ENCODE measurements around the gene OPTC. TPM values are rescaled to one million over a fixed set of nuclear protein-coding genes. Genes with fewer than 3 reads are reported as not detected.

OPTC gene
- total and polyA plus RNA-seq, 2 of the 8 experiments (the other 6 are each of a cell fraction or from before 2014, with no cell fraction given) = 1.1 to 4.0 TPM

DNA sequence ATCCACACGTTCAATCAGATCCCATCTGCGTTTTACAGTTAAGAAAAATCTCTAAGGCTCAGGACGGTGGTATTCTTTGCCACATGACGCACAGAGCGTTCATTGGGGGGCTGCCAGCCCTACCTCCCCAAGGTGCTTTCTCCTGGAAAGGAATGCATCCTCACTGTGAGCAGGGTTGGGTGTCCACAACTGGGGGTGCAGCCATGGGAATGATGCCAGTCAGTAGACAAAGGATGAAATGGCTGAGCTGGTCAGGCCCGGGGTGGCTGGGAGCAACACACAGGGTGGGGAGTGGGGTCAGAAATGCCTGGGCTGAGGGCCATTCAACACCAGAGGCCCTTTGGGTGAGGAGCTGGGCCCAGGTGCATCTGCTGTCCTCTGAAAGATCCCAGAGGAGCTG, 25.9 kb downstream of the OPTC start (continued):
- TF ChIP-seq, protein P1, sequence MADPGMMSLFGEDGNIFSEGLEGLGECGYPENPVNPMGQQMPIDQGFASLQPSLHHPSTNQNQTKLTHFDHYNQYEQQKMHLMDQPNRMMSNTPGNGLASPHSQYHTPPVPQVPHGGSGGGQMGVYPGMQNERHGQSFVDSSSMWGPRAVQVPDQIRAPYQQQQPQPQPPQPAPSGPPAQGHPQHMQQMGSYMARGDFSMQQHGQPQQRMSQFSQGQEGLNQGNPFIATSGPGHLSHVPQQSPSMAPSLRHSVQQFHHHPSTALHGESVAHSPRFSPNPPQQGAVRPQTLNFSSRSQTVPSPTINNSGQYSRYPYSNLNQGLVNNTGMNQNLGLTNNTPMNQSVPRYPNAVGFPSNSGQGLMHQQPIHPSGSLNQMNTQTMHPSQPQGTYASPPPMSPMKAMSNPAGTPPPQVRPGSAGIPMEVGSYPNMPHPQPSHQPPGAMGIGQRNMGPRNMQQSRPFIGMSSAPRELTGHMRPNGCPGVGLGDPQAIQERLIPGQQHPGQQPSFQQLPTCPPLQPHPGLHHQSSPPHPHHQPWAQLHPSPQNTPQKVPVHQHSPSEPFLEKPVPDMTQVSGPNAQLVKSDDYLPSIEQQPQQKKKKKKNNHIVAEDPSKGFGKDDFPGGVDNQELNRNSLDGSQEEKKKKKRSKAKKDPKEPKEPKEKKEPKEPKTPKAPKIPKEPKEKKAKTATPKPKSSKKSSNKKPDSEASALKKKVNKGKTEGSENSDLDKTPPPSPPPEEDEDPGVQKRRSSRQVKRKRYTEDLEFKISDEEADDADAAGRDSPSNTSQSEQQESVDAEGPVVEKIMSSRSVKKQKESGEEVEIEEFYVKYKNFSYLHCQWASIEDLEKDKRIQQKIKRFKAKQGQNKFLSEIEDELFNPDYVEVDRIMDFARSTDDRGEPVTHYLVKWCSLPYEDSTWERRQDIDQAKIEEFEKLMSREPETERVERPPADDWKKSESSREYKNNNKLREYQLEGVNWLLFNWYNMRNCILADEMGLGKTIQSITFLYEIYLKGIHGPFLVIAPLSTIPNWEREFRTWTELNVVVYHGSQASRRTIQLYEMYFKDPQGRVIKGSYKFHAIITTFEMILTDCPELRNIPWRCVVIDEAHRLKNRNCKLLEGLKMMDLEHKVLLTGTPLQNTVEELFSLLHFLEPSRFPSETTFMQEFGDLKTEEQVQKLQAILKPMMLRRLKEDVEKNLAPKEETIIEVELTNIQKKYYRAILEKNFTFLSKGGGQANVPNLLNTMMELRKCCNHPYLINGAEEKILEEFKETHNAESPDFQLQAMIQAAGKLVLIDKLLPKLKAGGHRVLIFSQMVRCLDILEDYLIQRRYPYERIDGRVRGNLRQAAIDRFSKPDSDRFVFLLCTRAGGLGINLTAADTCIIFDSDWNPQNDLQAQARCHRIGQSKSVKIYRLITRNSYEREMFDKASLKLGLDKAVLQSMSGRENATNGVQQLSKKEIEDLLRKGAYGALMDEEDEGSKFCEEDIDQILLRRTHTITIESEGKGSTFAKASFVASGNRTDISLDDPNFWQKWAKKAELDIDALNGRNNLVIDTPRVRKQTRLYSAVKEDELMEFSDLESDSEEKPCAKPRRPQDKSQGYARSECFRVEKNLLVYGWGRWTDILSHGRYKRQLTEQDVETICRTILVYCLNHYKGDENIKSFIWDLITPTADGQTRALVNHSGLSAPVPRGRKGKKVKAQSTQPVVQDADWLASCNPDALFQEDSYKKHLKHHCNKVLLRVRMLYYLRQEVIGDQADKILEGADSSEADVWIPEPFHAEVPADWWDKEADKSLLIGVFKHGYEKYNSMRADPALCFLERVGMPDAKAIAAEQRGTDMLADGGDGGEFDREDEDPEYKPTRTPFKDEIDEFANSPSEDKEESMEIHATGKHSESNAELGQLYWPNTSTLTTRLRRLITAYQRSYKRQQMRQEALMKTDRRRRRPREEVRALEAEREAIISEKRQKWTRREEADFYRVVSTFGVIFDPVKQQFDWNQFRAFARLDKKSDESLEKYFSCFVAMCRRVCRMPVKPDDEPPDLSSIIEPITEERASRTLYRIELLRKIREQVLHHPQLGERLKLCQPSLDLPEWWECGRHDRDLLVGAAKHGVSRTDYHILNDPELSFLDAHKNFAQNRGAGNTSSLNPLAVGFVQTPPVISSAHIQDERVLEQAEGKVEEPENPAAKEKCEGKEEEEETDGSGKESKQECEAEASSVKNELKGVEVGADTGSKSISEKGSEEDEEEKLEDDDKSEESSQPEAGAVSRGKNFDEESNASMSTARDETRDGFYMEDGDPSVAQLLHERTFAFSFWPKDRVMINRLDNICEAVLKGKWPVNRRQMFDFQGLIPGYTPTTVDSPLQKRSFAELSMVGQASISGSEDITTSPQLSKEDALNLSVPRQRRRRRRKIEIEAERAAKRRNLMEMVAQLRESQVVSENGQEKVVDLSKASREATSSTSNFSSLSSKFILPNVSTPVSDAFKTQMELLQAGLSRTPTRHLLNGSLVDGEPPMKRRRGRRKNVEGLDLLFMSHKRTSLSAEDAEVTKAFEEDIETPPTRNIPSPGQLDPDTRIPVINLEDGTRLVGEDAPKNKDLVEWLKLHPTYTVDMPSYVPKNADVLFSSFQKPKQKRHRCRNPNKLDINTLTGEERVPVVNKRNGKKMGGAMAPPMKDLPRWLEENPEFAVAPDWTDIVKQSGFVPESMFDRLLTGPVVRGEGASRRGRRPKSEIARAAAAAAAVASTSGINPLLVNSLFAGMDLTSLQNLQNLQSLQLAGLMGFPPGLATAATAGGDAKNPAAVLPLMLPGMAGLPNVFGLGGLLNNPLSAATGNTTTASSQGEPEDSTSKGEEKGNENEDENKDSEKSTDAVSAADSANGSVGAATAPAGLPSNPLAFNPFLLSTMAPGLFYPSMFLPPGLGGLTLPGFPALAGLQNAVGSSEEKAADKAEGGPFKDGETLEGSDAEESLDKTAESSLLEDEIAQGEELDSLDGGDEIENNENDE (IDR thresholded peaks at IDR 0.05; ENCODE audit: insufficient replicate concordance, low read length) = no peak
- TF ChIP-seq CREB1 (IDR thresholded peaks at IDR 0.05) (no peak), SAP30 (IDR thresholded peaks at IDR 0.05; ENCODE audit: insufficient read depth, insufficient replicate concordance, low read length) (no peak), RBBP5 (IDR thresholded peaks at IDR 0.05; ENCODE audit: borderline replicate concordance, low read depth, low read length) (no peak), BRCA1 (IDR thresholded peaks at IDR 0.05; ENCODE audit: low read depth, low read length) (no peak), POU5F1 (IDR thresholded peaks at IDR 0.05; ENCODE audit: low read depth, low read length) (no peak), TBP (IDR thresholded peaks at IDR 0.05; ENCODE audit: low read depth, low read length) (no peak), GABPA (IDR thresholded peaks at IDR 0.05; ENCODE audit: borderline replicate concordance, insufficient read depth, low read length) (no peak), MAFK (IDR thresholded peaks at IDR 0.05; ENCODE audit: low read depth, low read length) (no peak), SRF (IDR thresholded peaks at IDR 0.05; ENCODE audit: low read depth, low read length) (no peak), POLR2A (IDR thresholded peaks at IDR 0.05; ENCODE audit: control extremely low read depth in 1 of 2, low read depth in 2 of 2, low read length in 2 of 2) (no peak), ZNF274 (IDR thresholded peaks at IDR 0.05; ENCODE audit: borderline replicate concordance, extremely low read depth, low read length) (no peak), SIX5 (IDR thresholded peaks at IDR 0.05; ENCODE audit: low read depth, low read length) (no peak), SP1 (IDR thresholded peaks at IDR 0.05; ENCODE audit: low read depth, low read length) (no peak)
